Heart right ventricle (tissue), 16 donors: ENCODE results near the gene GPR107. TPM values are rescaled to one million over a fixed set of nuclear protein-coding genes. Genes with fewer than 3 reads are reported as not detected.

ENCODE experiments used
- ATAC-seq, 8 donors: fragments of 200-7000 bp; cut with Tn5 transposase; one replicate each; pipeline ENCODE4 v1.9.1; 2020; ENCODE audit warnings: mild to moderate bottlenecking in 8 of 8, moderate library complexity in 8 of 8, moderate number of reproducible peaks in 1 of 8
- DNase-seq, 2 donors: peaks; one replicate each; pipeline ENCODE4 v3.0.0-alpha.2; 2020
- H3K27ac ChIP-seq, 10 donors: fragments of 200-600 bp; sonication (generic) in 2 of 10; one replicate each; pipeline versions ENCODE4 v1.5.0 to v1.8.0; 2020 to 2022; ENCODE audit warnings: mild to moderate bottlenecking in 3 of 10
- H3K27me3 ChIP-seq, 7 donors: fragments of 200-600 bp; one replicate each; pipeline ENCODE4 v1.8.0; 2021 to 2022; ENCODE audit warnings: mild to moderate bottlenecking in 2 of 7
- H3K36me3 ChIP-seq, 9 donors: fragments of 200-600 bp; sonication (generic) in 1 of 9; one replicate each; pipeline versions ENCODE4 v1.5.0 to v1.8.0; 2020 to 2022; ENCODE audit warnings: mild to moderate bottlenecking in 2 of 9
- H3K4me1 ChIP-seq, 9 donors: fragments of 200-600 bp; sonication (generic) in 1 of 9; one replicate each; pipeline versions ENCODE4 v1.5.0 to v1.8.0; 2020 to 2022; ENCODE audit warnings: mild to moderate bottlenecking in 4 of 9
- H3K4me3 ChIP-seq, 10 donors: fragments of 200-600 bp; sonication (generic) in 2 of 10; one replicate each; pipeline versions ENCODE4 v1.5.0 to v1.8.0; 2020 to 2022; ENCODE audit warnings: mild to moderate bottlenecking in 7 of 10, moderate library complexity in 2 of 10
- H3K9me3 ChIP-seq, 11 donors: fragments of 200-600 bp in 10 of 11; sonication (generic) in 2 of 11; one replicate each; pipeline versions ENCODE4 v1.5.0 to v1.8.0; 2013 to 2022; ENCODE audit warnings: mild to moderate bottlenecking in 2 of 11, control low read depth in 1 of 11, moderate library complexity in 1 of 11
- WGBS, 2 donors: extraction: QIAGEN DNeasy Blood & Tissue Kit; methylation state at CpG; one replicate each; pipeline ENCODE4 v1.1.7; 2013; ENCODE audit warnings: inconsistent platforms in 1 of 2; 5-methylcytosine and 5-hydroxymethylcytosine counted together
- intact Hi-C, 10 donors: fragments of 100-400 bp; cut with DNase I; formaldehyde crosslinking; loops; one replicate each; pipeline versions ENCODE4 v1.11.1 to v1.14.2; 2022
- polyA plus RNA-seq, 2 donors: library from polyadenylated mRNA; stranded (reverse); fragments of 200-250 nt; gene quantifications; one replicate each; pipeline ENCODE4 v1.2.3, GENCODE V29; 2013
- total RNA-seq, 10 donors: library from RNA; stranded (reverse); fragmentation: NEBNext Ultra II Directional in 3 of 10; extraction: Animal tissue kit (Norgen Biotek cat#: 25700) in 3 of 10; gene quantifications; one replicate each; pipeline versions ENCODE4 v1.2.1 to v1.2.4, GENCODE V29; 2021 to 2023
- TF ChIP-seq, protein P1 (sequence below), 9 donors: fragments of 200-600 bp; sonication (generic) in 2 of 9; IDR thresholded peaks; one replicate each; pipeline versions ENCODE4 v1.5.0 to v1.8.0; 2021 to 2022; ENCODE audit warnings: antibody characterized with exemption in 9 of 9, mild to moderate bottlenecking in 5 of 9, moderate library complexity in 1 of 9
- donor health status: Arrhythmogenic right ventricular cardiomyopathy.
- donor health status: ischemic (EF 13 %, LVEDD 7.1; RV severe dilation, severe dysfunction).
- donor health status: healthy with polysubstance abuse.
- donor health status: DM: no; HTN: yes; CAD: no.
- donor health status: DM: no; HTN: no; CAD: no.
- donor health status: ischemic (EF 25% LVEDD 6.9; RV normal size, moderate dysfunction).
- donor health status: ischemic (EF 25% LVEDD 5.7; RV mildly dilated, moderate dysfunction).
- donor health status: healthy.
- donor health status: DM: yes; HTN: yes; CAD: no.
- donor health status: Ischemic cardiomyopathy.
- donor health status: ischemic (EF 35%, LVEDD 5.7; RV mildly dilated, moderate dysfunction).
- donor health status: nonischemic (EF 11% LVEDD 7.7; RV severe dilation, severe dysfunction).
- donor health status: DM: yes; HTN: yes; CAD: no.
- donor health status: PGD.
- donor health status: ischemic (EF 29% LVEDD 5.4; RV normal size, mild dysfunction).
- donor health status: nonischemic (EF 23%, LVEDD 6.1; RV moderate dilation, normal function).

The GPR107 gene
- total and polyA plus RNA-seq, 12 donors, result 6.7 to 35.6 (median 23.9) TPM

- Histone ChIP-seq H3K9me3 (peaks cover 0 to 10% (median 0%) of the 10 kb centered on the region in 11 donors), H3K27ac (no peak overlapping the region), H3K36me3 (no peaks in the 10 kb centered on the region), H3K27me3 (no peaks in the 10 kb centered on the region), H3K4me1 (peaks cover 0 to 80% (median 22%) of the 10 kb centered on the region in 9 donors), H3K4me3 (no peak overlapping the region)
- intact Hi-C loops, result loop anchor here in 2 of 10 donors (5.0 to 10.0 kb wide), 2 partner anchors 41 to 48 kb away; no protein-coding TSS in a partner anchor
- 84 to 86% methylated on average over 7 of the region's 7 CpGs for WGBS, 2 donors
- TF ChIP-seq, protein P1, sequence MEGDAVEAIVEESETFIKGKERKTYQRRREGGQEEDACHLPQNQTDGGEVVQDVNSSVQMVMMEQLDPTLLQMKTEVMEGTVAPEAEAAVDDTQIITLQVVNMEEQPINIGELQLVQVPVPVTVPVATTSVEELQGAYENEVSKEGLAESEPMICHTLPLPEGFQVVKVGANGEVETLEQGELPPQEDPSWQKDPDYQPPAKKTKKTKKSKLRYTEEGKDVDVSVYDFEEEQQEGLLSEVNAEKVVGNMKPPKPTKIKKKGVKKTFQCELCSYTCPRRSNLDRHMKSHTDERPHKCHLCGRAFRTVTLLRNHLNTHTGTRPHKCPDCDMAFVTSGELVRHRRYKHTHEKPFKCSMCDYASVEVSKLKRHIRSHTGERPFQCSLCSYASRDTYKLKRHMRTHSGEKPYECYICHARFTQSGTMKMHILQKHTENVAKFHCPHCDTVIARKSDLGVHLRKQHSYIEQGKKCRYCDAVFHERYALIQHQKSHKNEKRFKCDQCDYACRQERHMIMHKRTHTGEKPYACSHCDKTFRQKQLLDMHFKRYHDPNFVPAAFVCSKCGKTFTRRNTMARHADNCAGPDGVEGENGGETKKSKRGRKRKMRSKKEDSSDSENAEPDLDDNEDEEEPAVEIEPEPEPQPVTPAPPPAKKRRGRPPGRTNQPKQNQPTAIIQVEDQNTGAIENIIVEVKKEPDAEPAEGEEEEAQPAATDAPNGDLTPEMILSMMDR (IDR thresholded peaks at IDR 0.05), result no peak
- ATAC-seq (peak in 2 of 8 donors; percentile 38 to 44), DNase-seq (no peak)
These were observed 30.4 kb upstream of the GPR107 start for GRCh38 chr9:130023144-130023787.

DNA sequence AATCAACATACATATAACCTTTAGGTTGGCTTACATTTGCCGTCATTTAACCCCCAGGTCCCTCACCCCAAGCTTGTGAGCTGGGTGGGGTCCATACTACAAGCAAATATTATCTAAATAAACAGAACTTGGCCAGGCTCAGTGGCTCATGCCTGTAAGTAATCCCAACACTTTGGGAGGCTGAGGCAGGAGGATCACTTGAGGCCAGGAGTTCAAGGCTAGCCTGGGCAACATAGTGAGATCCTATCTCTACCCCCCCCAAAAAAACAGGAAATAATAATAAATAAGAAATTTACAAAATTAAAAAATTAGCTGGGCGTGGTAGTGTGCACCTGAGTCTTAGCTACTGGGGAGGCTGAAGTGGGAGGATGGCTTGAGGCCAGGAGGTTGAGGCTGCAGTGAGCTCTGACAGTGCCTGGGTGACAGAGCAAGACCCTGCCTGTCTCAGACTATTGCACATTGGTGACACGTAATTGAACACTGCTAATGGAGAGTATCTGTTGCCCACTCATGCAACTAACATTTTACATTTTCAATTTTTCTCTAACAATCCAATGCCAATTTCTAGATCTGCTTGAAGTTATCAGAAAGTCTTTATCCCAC, 29.6 kb upstream of the GPR107 start:
- H3K9me3 ChIP-seq, result peaks cover 0 to 10% (median 0%) of the 10 kb centered on the region in 11 donors
- H3K27ac ChIP-seq, result no peak overlapping the region
- intact Hi-C loops, result loop anchor here in 2 of 10 donors (5.0 to 10.0 kb wide), 2 partner anchors 42 to 49 kb away; no protein-coding TSS in a partner anchor
- H3K27me3 ChIP-seq, result no peaks in the 10 kb centered on the region
- TF ChIP-seq, protein P1 (IDR thresholded peaks at IDR 0.05), result no peak
- H3K4me1 ChIP-seq, result peaks cover 0 to 84% (median 30%) of the 10 kb centered on the region in 9 donors
- no peak for DNase-seq
- H3K36me3 ChIP-seq, result no peaks in the 10 kb centered on the region
- no peak overlapping the region for H3K4me3 ChIP-seq
- 84 to 97% methylated on average over 3 of the region's 3 CpGs for WGBS, 2 donors
- no peak for ATAC-seq

DNA sequence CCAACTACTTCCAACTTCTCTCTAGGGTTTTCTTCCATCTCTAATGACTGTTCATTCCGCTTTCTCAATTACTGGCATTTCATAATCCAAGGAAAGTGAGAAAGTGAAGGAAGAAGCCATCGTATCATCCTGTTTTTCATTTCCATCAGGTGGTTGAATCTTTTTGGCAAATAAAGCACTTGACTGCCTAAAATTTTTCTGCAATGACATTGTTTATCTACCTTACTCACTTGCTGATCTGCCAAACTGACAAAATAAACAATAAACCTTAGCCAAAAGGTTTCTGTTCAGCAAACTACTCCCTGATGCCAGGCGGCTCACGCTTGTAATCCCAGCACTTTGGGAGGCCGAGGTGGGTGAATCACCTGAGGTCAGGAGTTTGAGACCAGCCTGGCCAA, 29.1 kb upstream of the GPR107 start:
- H3K4me1 ChIP-seq, result peaks cover 0 to 88% (median 35%) of the 10 kb centered on the region in 9 donors
- TF ChIP-seq, protein P1 (IDR thresholded peaks at IDR 0.05), result no peak
- no peak overlapping the region for H3K27ac ChIP-seq
- no peaks in the 10 kb centered on the region for H3K27me3 ChIP-seq
- H3K36me3 ChIP-seq, result no peaks in the 10 kb centered on the region
- intact Hi-C loops, result loop anchor here in 2 of 10 donors (5.0 to 10.0 kb wide), 2 partner anchors 42 to 50 kb away; no protein-coding TSS in a partner anchor
- ATAC-seq, result no peak
- H3K4me3 ChIP-seq, result no peak overlapping the region
- H3K9me3 ChIP-seq, result peaks cover 0 to 10% (median 0%) of the 10 kb centered on the region in 11 donors
- DNase-seq, result no peak
- WGBS, 2 donors, result 96% methylated on average over 5 of the region's 5 CpGs

- TF ChIP-seq, protein P1 (IDR thresholded peaks at IDR 0.05), result no peak
- Histone ChIP-seq H3K27ac (peak overlapping the region in 1 of 10 donors; percentile 24), H3K36me3 (no peaks in the 10 kb centered on the region), H3K27me3 (no peaks in the 10 kb centered on the region), H3K4me1 (peaks cover 0 to 89% (median 37%) of the 10 kb centered on the region in 9 donors), H3K9me3 (peaks cover 0 to 10% (median 0%) of the 10 kb centered on the region in 11 donors), H3K4me3 (no peak overlapping the region)
- 87 to 95% methylated on average over 2 of the region's 2 CpGs for WGBS, 2 donors
- DNase-seq, result no peak
- ATAC-seq, result no peak
- intact Hi-C loops, result loop anchor here in 1 of 10 donors (10.0 kb wide), 1 partner anchor 52 kb away; no protein-coding TSS in a partner anchor
These were observed 26.9 kb upstream of the GPR107 start for GRCh38 chr9:130026583-130027340.
